HG03159 (cell line): ENCODE data around the gene PEMT.
"Not testable (repeated sequence)": the region's sequence is repeated elsewhere in the genome, so short reads cannot be mapped to it uniquely, and the experiment has no call there.

Source experiments
- ATAC-seq: cut with Tn5 transposase; IDR thresholded peaks from one replicate; pipeline ENCODE4 v1.9.1; 2021; ENCODE audit warnings: mild to moderate bottlenecking, moderate library complexity; ENCODE audit not compliant: unreplicated experiment

PEMT gene

DNA sequence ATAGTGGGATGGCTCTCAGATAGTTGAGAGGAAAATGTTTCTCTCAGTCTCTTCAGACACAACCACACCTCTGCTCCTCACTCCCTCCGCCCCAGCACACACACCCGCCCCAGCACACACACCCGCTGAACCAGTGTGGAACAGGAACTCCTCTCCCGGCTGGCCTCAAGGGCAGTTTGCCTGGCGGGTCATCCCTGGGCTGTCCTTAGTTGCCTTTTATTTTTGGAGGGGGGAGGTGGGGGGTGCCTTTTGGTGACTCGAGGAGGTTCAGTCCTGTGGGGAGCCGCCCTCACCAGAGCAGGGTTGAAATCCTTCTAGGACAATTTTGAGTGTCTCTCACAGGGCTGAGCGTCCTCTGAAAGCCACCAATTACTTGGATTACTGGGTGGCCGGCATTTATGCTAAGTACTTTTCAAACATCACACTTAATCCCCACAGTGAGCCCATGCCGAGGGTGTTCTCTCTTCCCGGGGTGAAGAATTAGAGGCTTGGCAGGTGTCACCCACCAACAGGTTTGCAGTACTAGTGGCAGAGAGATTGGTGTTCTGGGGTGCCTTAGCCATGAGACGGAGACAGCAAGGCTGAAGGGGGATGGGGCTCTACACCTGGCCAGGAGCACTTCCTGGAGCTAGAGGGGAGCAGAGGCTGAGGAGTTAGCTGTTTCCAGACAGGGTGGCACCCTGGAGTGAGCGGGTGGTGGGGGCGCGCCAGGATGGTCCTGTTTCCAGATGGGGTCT is 98.1 kb downstream of the PEMT start:
- no peak for ATAC-seq

DNA sequence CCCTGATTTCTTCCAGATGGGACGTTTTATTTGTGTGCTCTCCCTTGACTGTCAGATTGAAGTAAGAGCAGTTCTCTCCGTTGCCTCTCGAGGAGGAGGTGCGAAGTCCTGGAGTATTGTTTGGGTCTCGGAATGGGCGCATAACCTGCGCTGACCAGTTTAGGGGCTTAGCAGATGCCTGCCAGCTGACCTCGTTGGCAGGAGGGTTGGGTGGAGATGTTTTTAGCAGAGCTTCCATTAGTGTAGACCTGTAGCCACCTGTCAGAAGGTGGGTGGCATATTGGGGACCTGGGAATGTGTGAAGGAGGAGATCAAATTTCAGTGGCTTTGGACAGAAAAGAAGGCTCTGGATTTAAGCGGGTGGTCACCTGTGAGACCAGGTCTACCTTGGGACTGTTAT is 98.9 kb downstream of the PEMT start:
- no peak for ATAC-seq

DNA sequence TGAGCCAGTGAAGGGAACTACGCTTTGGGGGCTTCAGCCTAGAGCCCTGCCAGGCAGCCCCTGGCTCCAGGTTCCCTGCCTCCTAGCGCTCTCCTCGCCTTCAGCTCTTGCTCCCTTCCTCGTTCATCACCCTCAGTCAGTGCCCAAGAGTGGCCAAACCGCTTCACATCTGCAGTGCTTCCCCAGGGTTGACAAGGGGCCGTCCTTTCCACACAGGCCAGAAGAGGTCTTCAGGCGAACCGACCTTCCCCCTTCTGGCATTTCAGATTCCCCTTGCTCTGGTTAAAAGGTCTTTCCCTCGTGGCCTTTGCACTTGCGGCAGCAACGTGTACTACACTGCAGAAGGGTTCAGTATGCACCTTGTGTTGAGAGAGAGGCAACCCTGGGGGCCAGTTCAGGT is 99.4 kb downstream of the PEMT start:
- ATAC-seq, result no peak

DNA sequence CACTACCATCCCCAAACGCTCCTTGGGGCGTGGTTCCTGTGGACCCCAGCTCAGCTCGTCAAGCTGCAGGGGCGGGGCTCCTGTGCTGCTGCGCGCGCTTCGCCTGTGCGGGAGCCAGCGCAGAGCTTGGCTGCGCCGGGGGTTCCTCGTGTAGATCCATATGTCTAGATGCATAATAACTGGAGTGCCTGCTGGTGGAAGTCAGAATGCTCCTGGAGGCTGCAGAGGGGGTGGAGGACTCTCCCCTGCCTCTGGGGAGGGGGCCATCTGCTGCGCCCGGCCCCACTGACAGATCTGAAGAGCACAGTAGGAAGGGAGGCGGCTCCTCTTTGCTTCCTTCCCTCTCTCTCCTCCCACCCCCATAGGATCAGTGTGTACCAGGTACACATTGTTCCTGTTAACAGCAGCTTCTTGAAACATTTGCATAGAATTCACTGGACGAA is 99.9 kb downstream of the PEMT start:
- ATAC-seq, result no peak

DNA sequence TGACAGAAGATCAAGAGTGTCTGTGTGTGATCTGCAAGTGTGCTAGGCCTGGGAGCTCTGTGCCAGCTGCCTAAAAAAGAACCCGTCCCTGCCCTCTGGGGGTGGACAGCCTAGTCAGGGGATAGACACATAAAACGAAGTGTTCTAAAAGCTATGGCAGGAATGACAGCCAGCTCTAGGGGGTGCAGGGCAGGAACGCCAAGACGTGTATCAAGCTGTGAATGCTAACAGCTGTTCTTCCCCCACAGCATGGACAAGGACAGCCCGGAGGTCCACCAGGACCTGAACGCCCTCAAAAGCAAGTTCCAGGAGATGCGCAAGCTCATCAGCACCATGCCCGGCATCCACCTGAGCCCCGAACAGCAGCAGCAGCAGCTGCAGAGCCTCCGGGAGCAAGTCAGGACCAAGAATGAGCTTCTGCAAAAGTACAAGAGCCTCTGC is 100.5 kb downstream of the PEMT start:
- no peak for ATAC-seq

DNA sequence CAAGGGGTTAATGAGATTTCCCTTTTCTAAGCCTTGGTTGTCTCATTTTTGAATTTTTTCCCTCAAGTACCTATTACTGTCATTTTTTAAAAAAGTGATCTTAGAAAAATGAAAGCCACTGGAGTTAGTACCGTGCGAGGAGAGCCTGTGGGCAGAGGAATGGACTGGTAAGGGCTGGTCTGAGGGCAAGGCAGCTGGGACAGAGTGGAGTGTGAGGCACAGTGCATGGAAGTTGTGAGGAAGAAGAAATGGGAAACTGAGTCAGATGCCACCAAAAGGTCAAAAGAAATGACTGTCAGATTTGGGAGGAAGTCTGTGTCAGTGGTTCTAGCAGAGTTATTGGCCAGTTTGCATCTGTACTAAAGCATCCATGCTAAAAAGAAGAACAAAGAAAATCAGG is 103.5 kb downstream of the PEMT start:
- no peak for ATAC-seq

DNA sequence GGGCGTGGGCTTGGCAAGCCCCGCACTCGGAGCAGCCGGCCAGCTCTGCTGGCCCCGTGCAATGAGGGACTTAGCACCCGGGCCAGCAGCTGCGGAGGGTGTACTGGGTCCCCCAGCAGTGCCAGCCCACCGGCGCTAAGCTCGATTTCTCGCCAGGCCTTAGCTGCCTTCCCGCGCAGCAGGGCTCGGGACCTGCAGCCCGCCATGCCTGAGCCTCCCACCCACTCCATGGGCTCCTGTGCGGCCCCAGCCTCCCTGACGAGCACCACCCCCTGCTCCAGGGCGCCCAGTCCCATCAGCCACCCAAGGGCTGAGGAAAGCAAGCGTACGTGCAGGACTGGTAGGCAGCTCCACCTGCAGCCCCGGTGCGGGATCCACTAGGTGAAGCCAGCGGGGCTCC is 105.1 kb downstream of the PEMT start:
- ATAC-seq, result not testable (repeated sequence)

DNA sequence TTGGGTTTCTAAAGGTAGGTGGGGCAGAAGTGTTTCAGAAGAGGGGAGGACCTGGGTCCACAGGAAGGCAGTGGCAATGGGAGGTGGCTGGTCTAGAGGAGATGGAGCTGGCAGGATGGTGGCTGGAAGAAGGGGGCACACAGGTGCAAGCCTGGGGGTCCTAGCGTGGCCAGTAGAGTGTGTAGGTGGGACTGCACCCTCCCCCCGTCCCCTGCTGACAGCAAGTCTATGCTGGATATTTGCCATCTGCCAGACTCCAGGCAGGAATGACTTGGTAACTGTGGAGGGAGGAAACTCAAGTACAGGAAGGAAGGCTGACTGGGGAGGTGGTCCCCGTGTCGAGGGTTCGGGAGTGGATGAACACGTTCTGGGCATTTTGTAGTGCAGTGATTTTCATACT is 106.1 kb downstream of the PEMT start:
- ATAC-seq, result no peak

DNA sequence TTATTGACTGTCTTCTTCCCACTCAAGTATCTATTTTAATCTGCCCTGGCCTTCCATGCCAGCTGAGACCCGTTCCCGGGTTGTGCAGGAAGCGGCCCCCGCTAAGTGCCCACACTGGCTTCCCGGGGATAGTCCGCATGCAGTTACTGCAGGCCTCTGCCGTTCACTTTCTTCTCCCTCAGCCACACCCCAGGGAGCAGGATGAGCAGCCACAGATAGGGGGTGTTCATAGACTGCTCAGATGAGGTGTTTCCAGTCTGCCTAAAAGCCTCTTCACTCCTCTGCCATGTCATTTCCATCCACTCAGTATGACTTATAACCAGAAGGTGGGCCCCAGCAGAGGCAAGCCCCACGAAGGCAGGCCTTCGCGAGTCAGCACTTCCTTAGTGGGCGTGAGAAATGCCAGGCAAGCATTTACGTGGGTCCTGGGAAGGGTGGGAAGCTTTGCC is 107.0 kb downstream of the PEMT start:
- no peak for ATAC-seq

DNA sequence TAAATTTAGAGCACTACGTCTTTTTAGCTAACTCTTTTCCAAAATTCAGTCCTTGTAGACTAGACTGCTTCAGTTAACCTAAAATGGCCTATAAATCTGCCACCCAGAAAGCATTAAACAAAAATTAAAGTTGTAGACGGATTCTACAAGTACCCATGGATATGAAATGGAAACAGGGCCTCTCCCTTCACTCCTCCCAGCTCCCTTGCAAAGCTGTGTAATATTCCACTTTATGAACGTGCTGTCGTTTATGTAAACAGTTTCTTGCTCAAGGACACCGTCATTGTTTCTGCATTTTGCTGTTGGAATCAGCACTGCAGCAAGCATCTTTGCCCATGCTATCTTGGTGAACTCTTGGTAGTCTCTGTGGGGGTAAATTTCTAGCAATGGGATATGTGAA is 109.6 kb downstream of the PEMT start:
- no peak for ATAC-seq

DNA sequence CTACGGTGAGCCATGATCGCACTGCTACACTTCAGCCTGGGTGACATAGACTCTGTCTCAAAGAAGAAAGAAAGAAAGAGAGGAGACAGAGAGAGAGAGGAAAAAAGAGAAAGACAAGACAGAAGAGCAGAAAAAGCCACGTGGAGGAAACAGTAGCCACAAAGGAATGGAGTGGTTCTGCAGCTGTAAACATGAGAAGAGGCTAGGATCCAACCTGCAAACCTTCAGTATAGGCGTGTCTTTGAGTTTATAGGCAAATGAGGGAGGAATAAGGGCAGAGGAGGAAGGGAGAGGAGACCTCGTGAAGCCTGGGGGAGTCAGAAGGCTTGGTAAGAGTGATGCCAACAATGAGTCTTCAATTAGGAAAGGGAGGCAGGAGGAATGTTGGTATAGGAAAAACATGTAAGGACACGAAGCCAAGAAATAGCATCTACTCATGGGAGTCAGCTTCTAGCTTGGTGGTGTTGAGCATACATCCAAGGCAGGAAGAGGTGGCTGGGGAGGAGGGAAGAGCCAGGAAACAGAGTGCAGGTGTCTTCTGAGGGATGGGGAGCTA is 110.8 kb downstream of the PEMT start:
- ATAC-seq, result no peak

DNA sequence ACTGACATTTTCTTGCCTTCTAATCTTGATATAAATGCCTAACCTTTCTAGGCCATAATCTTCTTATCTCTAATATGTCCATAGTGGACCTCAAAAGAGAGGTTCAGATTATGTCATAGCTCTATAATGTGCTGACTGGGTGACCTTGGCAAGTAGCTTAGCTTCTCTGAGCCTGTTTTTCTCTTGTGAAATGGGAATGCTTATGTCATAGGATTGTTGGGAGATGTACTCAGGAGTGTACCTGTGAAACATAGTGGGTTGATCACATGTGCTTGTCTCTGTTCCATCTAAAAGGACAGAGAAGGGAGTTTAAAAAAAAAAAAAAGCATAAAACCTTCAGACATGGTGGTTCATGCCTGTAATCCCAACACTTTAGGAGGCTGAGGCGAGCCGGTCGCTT is 112.3 kb downstream of the PEMT start:
- no peak for ATAC-seq

DNA sequence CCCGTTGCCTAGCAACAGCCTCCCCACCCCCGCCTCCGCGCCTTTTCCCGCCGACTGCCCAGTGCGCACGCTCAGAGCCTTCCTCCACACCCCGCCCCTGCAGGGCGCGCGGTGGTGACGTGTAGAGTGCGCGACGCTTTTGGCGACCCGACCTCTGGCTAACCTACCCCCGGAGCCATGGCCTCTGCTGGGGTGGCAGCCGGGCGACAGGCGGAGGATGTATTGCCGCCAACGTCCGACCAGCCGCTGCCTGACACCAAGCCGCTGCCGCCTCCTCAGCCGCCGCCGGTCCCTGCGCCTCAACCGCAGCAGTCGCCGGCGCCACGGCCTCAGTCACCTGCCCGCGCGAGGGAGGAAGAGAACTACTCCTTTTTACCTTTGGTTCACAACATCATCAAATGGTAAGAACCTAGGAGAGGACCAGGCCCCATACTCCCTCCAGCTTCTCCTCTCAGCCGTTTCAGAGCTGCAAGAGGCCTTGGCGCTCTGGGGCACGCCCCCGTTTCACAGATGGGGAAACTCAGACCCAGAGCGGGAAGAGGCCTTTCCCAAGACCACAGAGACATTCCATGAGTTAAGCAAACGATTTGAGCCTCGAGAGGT is 114.5 kb downstream of the PEMT start, which contains the start of gene MED9:
Gene MED9, plus strand, starts transcription at position 136 of the 603 bp plus-strand sequence. Its CDS starts 42 bp downstream, at position 178.
- ATAC-seq, result peak; percentile 86

DNA sequence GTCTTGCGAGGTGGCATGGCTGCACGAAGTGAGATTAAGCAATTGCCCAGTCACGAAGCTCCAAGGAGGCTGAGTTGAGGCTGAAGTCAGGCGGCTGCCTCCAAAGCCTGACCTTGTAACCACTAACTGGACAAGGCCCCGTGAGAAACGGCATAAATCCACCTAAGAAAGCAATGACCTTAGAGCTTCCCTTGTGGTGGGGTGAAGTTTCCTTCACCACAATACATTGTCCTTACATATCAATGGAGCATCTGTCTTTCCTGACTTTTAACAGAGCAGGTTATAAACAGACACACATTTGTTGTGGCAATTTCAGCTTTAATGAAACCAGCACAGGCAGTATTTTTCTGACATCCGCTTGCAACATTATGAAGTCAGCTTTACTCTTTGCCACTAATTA is 117.2 kb downstream of the PEMT start:
- ATAC-seq, result no peak

DNA sequence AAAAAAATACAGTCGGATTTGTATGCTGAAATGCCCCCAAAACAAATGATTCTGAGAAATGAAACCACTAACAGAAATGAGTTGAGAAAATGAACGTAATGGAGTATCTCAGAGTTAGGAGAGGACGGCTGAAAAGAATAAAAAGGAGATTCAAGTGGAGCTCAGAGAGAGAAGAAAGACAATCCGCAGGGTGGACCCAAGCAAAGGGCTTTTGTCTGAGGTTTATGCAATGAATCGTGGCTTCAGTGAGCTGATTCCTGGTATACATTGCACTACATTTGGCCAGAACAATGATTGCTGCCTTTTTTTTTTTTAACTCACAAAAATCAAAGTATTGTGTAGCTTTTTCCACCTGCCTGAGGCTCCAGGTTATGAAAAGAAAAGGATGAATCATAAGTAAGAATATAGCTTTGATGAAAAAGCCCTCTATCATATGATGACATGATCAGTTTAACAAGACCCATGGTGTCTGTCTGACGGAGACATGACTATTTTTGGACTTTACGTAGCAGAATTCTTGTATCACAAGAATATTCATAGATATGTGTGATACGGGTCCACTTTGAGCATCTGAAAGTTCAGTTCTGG is 119.1 kb downstream of the PEMT start:
- no peak for ATAC-seq

DNA sequence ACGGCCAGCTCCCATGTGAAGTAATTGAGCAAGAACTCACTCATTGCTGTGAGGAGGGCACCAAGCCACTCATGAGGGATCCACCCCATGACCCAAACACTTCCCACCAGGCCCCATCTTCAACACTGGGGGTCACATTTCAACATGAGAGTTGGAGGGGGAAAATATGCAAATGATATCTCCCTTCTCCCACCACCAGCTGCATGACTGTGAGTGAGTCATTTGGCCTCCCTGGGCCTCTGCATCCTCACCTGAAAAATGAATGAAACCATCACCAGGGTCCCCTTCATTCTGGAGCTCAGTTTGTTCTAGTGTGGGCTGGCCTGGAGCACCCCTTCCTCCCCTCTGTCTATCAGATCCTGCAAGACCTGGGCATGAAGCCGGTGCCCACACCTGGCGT is 121.5 kb downstream of the PEMT start:
- no peak for ATAC-seq

DNA sequence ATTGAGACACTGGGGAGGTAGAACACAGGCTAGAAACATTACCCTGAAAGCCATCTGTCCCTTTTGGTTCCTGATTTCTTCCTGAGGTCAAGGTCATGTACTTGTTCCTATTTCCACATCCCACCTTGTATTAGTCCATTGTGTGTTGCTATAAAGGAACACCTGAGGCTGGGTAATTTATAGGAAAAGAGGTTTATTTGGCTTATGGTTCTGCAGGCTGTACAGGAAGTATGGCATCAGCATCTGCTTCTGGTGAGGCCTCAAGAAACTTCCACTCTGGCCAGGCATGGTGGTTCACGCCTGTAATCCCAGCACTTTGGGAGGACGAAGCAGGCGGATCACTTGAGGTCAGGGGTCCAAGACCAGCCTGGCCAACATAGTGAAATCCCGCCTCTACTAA is 122.2 kb downstream of the PEMT start:
- ATAC-seq, result no peak

DNA sequence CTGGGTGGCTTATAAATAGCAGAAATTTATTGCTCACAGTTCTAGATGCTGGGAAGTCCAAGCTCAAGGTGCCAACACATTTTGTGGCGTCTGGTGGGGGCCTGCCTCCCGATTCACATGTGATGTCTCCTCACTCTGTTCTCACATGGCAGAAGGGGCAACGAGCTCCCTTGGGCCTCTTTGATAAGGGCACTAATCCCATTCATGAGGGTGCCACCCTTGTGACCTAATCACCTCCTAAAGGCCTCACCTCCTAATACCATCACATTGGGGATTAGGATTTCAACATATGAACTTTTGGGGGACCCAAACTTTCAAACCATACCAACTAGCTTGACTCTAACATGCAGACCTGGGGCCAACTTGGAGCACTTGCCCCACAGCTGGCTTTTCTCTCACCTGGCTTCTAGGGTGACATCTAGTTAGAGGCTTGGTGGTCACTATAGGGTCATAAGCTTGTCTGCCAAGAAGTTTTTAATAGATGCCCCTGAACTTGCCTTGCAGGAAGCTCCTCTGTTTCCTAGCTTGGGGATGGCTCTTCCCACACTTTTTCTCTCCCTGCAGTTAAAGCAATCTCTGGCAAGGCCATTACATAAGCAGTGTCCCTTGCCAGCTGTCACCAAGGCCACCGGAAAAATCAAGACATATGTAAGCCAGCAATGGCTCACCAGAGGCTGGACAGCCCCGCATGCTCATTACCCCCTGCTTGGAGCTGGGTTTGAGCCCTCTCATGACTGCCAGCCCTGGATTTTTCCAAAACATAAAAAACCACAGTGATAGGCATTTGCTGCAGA is 123.1 kb downstream of the PEMT start:
- ATAC-seq, result no peak

DNA sequence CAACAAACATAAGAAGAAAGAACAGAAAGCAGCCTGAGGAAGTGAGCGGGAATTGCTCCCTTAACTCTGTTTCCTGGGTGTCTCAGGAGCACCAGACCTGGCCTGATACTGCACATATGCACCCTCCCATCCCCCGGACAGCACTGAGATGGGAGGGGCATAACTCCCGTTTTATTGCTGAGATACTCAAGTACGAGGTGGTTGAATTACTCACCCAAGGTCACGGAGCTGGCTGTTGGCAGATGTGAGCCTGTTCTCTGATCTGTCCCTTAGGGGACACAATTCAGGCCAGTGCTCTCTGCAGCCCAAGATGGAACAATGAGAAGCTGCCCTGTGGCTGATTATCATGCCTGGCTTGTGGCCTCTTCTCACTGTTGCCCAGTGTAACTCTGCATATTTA is 123.8 kb downstream of the PEMT start:
- no peak for ATAC-seq

DNA sequence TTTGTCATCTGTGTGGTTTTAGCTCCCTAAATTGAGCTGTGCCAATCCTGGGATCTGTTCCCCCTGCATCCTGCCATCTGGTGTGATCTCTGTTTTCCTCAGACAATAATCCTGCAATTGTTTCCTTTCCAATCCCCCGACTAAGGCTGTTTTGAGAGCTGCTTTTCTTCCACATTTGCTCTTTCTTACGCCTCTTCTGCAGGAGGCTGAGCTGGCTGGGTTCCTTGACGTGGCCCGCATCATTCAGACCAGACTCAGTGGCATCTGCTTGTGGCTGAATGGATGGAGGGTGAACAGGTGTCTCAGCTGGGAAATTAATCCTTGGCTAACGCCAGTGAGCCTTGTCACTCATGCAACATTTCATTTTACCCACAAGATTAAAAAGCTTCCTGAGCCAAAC is 124.5 kb downstream of the PEMT start:
- no peak for ATAC-seq

DNA sequence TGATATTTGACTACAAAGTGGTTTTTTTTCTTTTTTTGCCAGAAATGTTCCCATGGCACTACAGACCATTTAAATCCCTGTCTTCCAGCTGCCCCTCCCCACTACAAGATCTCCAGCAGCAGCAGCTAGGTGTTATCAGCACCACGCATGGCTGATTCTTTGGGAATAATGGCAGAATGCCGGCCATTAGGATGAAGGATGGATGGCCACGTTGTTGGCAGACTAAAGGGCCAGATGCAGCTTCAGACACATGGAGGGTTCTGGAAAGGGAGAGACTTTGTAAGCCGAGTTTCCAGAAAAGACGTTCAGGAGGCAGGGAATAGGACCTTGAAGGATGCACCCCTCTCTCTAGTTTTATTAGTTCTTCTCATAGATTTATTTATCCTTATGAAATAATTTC is 125.0 kb downstream of the PEMT start:
- ATAC-seq, result no peak
